HG03460 (cell line): ENCODE data around the gene KRT39.
"Not testable (repeated sequence)": the region's sequence is repeated elsewhere in the genome, so short reads cannot be mapped to it uniquely, and the experiment has no call there.

Source experiments
- ATAC-seq: cut with Tn5 transposase; IDR thresholded peaks from one replicate; pipeline ENCODE4 v1.9.1; 2021; ENCODE audit not compliant: unreplicated experiment

Gene KRT39

GRCh38 chr17:40966848-40967247, at the start of gene KRT39:
Gene KRT39 (minus strand): TSS chr17:40966948. CDS start chr17:40966856, 92 bp downstream.
- ATAC-seq, result no peak

GRCh38 chr17:41015454-41015853, 48.7 kb upstream of the KRT39 start:
- no peak for ATAC-seq

- ATAC-seq, result no peak
These were observed 46.9 kb upstream of the KRT39 start for GRCh38 chr17:41013606-41014005.

- no peak for ATAC-seq
These were observed 46.4 kb upstream of the KRT39 start for GRCh38 chr17:41013181-41013580.

GRCh38 chr17:41012326-41013120, 45.8 kb upstream of the KRT39 start:
- no peak for ATAC-seq

DNA sequence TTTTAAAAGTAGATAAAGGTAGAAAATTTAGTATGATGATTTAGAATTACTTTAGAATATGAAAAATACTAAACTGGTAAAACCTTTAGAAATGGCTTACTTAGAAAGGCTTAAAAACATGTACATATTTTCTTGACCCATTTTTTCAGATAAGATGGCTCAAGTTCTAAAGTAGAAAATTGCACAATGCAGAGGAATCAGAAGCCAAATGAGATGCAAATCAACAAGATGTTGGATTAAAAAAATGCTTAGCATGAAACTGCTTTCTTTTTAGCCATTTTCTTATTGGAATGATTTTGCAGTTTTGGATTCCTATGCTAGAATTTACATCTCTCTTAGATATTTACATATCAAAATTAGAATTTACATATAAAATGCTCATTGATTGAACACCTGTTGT, 43.7 kb upstream of the KRT39 start:
- no peak for ATAC-seq

DNA sequence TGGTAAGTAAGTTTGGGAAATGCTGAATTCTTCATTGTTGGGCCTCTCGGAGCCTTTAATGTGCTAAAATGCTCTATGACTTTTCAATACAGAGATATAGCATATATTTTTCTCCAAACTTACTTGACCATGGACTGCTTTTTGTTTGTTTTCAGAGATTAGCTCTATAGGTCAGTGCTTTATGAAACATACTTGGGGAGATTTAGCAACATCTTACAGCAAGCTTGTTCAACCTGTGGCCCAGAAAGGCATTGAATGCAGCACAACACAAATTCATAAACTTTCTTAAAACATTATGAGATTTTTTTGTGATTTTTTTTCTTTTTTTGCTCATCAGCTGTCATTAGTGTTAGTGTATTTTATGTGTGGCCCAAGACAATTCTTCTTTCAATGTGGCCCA, 43.2 kb upstream of the KRT39 start:
- ATAC-seq, result no peak

DNA sequence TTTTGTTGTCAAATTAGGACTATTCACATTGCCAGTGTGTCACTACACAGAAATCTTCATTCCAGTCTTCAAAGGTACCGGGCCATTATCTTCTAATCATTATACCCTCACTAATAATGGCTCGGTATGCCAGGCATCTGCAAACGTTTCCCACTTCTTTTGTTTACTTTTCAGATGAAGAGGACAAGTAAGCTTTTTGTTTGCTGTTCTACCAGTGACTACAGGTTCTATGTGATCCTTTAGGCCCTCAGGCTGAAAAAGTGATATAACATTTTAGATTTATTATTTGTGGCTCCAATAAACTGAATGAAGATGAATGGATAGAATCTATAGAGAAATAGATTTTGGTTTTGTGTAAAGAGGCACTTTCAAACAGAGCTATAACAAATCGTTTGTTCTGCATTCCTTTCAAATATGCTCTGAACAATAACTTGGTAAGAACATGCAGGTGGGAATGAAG, 42.6 kb upstream of the KRT39 start:
- ATAC-seq, result no peak

- no peak for ATAC-seq
These were observed 42.1 kb upstream of the KRT39 start, which contains the start of gene KRTAP3-1 for GRCh38 chr17:41008811-41009210. Gene KRTAP3-1 (minus strand): TSS chr17:41009128. CDS start chr17:41009074, 54 bp downstream.

DNA sequence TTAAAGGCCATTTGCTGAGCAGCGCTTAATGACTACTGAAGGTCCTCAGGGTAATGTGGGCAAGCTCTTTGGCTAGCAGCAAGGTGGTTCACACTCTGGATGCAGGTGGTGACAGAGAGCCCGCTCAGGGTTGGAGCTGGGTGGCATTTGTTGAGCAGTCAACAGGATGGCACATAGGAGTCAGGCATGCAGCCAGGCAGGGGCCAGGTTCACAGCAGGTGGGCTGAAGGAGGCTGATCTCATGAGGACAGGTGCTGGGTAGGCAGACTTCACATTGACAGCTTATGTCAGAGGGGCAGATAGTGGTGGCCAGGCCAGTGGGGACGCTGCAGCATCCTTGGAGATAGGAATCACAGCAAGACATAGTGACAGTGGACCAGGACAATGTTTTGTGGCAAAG, 37.6 kb upstream of the KRT39 start:
- ATAC-seq, result no peak

DNA sequence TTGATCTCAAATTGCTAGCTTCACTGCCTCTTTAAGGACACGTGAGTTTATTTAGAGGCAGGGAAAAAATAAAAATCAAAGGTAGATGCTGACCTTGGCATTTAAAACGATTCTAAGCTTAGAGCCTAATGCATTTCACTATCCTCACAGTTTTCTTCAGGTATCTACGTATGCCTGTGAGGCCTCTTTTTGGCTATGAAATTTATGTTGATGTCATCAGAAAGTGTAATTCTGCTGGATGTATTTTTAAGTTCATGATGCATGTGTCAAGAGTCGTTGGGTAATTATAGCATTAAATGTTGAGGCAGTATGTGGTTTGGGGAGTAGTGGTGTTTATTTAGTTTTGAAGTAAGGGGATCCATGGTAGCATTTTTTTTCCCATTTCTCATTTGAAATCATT, 37.2 kb upstream of the KRT39 start:
- ATAC-seq, result no peak

DNA sequence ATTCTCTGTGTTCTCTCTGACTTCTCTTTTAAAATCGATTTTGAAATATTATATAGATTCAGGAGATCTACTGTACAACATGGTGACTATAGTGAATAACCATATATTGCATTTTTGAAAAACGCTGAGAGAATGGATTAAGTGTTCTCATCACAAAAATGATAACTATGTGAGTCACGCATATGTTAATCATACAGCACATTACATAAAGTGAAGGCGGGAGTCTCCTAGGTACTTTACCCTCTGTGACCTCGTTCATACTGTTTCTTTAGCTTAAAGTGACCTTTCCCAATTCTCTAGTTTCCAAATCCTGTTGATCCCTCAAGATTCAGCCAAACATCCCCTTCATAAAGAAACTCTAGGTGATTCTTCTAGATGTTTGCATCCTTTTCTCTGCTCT, 36.1 kb upstream of the KRT39 start:
- ATAC-seq, result no peak

DNA sequence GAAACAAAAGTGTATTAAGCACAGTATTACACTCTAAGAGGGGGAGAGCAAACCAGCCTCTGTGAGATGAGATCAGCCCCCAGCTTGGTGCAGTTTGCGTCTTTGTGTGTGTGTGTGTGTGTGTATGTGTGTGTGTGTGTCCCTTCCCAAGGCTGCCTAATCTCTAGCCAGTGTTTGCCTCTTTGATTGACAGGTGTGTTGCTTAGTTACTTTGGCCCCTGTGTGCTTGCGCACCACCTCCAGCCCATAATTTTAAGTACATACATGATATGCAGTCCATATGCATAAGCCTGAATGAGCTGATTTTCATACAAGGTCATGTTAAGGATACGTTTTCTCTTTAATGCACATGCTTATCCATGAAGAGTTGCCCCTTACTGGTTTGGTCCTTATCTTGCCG, 35.0 kb upstream of the KRT39 start:
- ATAC-seq, result no peak

GRCh38 chr17:40999563-40999962, 32.8 kb upstream of the KRT39 start, which contains the start of gene KRTAP3-2:
Gene KRTAP3-2 (minus strand): TSS chr17:40999906. CDS start chr17:40999853, 53 bp downstream.
- not testable (repeated sequence) for ATAC-seq

DNA sequence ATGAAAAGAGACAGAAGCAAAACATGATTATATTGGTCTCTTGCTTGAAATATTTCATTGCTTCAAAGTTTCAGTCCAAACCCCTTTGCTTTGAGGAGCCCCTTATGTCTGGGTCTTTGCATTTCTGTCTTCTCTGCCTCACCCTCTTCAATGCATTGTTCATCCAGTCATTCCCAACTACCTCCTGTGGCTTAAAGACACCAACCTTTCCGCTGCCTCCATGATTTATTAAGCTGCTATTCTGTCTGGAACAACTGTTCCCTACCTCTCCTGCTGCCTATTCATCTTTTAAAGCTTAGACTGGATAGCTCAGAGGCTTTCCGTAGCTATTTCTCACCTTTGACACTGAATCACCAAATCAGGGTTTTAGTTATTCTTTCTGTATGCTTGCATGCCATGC, 30.6 kb upstream of the KRT39 start:
- ATAC-seq, result no peak

DNA sequence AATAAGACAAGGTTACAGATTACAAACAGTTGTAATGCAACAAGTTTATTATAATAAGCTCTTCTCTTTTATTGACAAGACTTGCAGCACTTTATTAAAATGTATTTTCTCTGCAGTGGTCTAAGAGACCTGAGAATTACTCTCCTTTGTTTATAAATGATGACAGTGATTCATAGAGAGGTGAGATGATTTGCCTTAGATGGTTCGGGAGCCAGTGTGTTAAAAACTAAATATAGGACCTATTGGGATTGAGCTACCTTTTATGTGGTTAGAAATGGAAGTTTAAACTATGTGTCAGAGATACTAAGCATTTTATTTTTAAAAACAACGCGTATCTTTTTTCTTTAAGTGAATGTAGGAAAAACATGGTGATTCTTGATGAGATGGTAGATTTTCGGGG, 30.1 kb upstream of the KRT39 start:
- ATAC-seq, result no peak

DNA sequence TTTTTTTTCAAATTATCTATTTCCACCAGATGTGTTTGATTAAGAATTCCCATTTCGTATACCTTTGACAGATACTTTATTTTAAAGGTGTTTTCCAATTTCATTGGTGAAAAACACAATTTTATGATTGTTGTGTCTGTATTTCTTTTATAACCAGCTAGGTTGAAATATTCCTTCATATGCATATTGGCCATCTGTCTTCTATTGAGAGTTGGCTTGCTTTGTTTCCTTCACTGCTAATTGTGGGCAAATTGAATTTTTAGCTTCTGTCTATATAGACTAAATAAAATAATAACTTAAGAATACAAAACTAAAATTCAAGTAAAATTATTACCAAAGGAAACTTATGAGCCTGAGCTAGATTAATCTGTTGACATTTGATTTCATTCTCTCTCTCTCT, 28.4 kb upstream of the KRT39 start:
- no peak for ATAC-seq

GRCh38 chr17:40993839-40994238, 27.1 kb upstream of the KRT39 start, which contains the start of gene KRTAP3-3:
Gene KRTAP3-3 (minus strand): TSS chr17:40994164. CDS start chr17:40994097, 67 bp downstream.
- ATAC-seq, result no peak

DNA sequence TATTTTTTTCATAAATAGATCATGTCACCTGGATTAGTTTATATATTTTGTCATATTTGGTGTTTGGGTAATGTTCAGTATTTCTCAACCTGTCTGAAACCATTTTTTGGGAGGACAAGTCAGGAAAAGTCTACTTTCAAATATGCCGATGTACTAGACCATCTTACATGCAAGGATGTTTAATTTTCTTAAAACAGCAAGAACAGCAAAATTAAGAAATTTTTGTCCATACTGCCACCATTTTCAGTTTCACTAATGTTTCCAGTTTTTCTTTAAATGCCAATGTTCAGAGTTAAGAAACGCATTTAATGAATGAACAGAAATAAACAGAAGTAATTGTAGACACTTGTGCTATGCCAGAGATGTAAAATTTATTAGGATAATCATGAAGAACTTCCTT, 26.3 kb upstream of the KRT39 start:
- no peak for ATAC-seq

DNA sequence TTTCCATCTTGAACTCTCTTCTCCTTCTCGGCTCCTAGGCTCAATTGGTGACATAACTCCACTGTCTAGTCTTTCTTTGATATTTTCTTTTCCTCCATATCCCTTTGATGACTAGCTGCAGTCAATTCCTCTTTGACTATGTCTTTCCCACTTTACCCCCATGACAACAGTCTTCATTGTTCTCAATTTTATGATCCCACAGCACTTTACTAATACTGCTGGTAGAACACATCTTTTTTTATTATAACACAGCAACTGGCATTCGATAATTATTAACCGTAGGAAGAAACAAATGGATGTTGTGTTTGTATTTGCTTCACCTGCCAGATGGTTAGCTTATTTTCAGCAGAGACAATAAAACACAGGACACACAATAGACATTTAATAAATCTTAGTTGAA, 25.9 kb upstream of the KRT39 start:
- no peak for ATAC-seq

DNA sequence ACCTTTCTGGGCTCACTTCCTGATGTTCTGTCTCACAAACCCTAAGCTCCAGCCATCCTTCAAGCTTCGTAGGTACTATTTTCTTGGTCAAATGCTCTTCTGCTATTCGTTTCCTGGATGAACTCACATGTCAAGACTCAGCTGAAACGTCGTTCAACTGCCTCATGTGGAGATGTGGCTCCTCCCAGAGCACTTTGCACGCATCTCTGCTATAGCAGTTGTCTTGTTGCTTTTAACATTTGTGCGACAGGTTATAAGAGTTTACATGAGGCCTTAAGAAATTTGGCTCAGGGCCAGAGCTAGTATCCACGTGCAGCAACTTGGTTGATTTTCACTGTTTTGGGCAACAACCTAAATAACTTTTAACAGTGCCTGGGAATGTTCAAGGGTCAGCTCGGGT, 20.2 kb upstream of the KRT39 start:
- no peak for ATAC-seq

- ATAC-seq, result no peak
These were observed 17.5 kb upstream of the KRT39 start, which contains the start of gene KRT40 for GRCh38 chr17:40984226-40984625. Gene KRT40 (minus strand): TSS chr17:40984326. CDS start chr17:40984273, 53 bp downstream.

DNA sequence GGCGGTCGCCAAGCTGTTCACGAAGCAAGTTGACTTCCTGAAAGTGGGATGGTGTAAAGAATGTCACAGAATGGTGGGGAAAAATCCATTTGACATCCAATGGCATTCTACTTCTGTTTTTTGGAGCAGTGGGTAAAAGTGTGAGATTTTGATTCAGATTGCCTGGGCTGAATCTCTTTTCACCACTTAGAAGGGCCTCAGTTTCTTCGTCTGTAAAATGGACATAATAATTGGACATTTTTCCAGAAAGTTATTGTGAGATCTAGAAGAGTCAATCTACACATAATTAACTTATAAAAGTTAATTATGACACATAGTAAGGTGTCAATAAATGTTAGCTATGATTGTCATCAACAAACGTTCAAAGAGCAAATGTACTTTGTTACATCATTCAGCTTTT, 14.4 kb upstream of the KRT39 start:
- no peak for ATAC-seq
